Neural crest cell (in vitro differentiated cells): ENCODE results near the gene UTS2R. TPM values are rescaled to one million over a fixed set of nuclear protein-coding genes. Genes with fewer than 3 reads are reported as not detected.
A peak's percentile ranks its signal among the peaks of the same experiment; 100 is the strongest.

Experiments used
- DNase-seq: peaks from one replicate; pipeline ENCODE4 v3.0.0; 2021; ENCODE audit warnings: low read depth, mixed read lengths, low spot score
- H3K27ac Mint-ChIP-seq: one replicate; pipeline ENCODE4 v1.8.0; 2021; ENCODE audit warnings: mild to moderate bottlenecking, mixed read lengths; ENCODE audit not compliant: unreplicated experiment
- H3K27me3 Mint-ChIP-seq: 2 replicates; pipeline ENCODE4 v1.8.0; 2021; ENCODE audit warnings: low read depth, mild to moderate bottlenecking, mixed read lengths
- H3K36me3 Mint-ChIP-seq: 2 replicates; pipeline ENCODE4 v1.8.0; 2021; ENCODE audit warnings: low read depth, mild to moderate bottlenecking, mixed read lengths
- H3K4me1 Mint-ChIP-seq: 2 replicates; pipeline ENCODE4 v1.8.0; 2021; ENCODE audit warnings: mixed read lengths
- H3K4me3 Mint-ChIP-seq: one replicate; pipeline ENCODE4 v1.8.0; 2021; ENCODE audit warnings: mild to moderate bottlenecking, mixed read lengths
- H3K9me3 Mint-ChIP-seq: 2 replicates; pipeline ENCODE4 v1.8.0; 2021; ENCODE audit warnings: mixed read lengths
- total RNA-seq: library from RNA; stranded (reverse); gene quantifications from 2 replicates; pipeline ENCODE4 v1.2.1, GENCODE V29; 2021
- TF ChIP-seq, protein P1 (sequence below): fragments of 200-600 bp; sonication (generic); conservative IDR thresholded peaks from 2 replicates; pipeline ENCODE4 v1.5.0; 2021; ENCODE audit warnings: antibody characterized with exemption, mild to moderate bottlenecking

UTS2R gene
- total RNA-seq, 1 donor from 2014 or later, result not detected

DNA sequence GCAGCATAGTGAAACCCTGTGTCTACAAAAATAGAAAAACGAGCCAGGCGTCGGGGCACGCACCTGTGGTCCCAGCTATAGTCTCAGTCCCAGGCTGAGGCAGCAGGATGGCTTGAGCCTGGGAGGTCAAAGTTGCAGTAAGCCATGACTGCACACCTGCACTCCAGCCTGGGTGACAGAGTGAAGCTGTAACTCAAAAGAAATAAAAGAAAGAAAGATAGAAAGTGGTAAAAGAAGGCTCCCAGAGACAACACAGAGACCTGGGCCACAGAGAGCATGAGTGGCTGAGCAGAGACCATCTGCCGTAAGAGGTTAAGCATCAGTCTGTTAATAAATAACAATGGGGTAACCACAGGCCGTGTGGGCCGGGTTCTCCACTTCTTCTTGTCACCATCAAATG is 31.3 kb downstream of the UTS2R start:
- TF ChIP-seq, protein P1, sequence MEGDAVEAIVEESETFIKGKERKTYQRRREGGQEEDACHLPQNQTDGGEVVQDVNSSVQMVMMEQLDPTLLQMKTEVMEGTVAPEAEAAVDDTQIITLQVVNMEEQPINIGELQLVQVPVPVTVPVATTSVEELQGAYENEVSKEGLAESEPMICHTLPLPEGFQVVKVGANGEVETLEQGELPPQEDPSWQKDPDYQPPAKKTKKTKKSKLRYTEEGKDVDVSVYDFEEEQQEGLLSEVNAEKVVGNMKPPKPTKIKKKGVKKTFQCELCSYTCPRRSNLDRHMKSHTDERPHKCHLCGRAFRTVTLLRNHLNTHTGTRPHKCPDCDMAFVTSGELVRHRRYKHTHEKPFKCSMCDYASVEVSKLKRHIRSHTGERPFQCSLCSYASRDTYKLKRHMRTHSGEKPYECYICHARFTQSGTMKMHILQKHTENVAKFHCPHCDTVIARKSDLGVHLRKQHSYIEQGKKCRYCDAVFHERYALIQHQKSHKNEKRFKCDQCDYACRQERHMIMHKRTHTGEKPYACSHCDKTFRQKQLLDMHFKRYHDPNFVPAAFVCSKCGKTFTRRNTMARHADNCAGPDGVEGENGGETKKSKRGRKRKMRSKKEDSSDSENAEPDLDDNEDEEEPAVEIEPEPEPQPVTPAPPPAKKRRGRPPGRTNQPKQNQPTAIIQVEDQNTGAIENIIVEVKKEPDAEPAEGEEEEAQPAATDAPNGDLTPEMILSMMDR, result no peak
- no peaks in the 10 kb centered on the region for H3K9me3 Mint-ChIP-seq
- no peaks in the 10 kb centered on the region for H3K36me3 Mint-ChIP-seq
- H3K4me3 Mint-ChIP-seq, result no peak overlapping the region
- no peaks in the 10 kb centered on the region for H3K4me1 Mint-ChIP-seq
- DNase-seq, result no peak
- H3K27me3 Mint-ChIP-seq, result no peaks in the 10 kb centered on the region
- no peak overlapping the region for H3K27ac Mint-ChIP-seq

DNA sequence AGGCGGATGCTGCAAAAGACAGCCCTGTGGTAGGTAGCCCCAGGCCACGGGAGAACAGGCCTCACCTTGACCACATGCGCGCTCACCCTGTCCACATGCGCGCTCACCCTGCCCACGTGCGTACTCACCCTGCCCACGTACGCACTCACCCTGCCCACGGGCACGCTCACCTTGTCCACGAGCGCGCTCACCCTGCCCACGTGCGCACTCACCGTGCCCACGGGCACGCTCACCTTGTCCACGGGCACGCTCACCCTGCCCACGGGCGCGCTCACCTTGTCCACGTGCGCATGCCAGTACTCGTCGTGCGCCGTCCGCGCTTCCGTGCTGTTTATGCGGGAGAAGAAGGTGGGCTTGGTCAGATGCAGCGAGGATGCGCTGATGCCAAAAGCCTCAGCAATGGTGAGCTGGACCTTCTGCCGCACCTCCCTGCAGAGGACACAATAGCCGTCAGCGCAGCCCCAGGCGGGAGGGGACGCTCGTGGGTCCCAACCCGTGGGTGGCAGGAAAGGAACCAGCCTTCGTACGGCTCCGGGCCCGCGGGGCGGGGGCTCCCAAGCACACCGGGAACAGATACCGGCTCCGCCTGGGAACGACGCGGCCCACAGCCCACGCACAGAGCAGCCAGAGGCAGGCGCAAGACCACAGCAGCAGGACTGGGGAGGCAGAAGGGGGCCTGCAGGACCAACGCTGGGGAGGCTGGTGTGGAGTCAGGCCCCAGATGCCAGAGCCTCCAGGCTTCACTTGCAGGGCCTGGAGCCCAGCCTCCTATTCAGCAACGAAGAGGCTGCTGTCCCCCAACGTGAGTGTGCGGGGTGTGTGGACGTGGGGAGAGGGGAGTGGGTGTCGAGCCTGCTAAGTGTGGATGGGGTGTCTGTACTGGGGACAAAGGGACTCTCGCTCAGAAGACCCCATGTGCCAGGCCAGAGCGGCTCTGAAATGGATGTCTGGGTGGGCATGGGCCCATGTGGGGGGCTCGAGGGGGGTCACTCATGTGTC is 32.4 kb downstream of the UTS2R start:
- H3K27ac Mint-ChIP-seq, result peak overlapping the region; percentile 19
- H3K4me3 Mint-ChIP-seq, result no peak overlapping the region
- H3K36me3 Mint-ChIP-seq, result no peaks in the 10 kb centered on the region
- TF ChIP-seq, protein P1, result no peak
- no peaks in the 10 kb centered on the region for H3K27me3 Mint-ChIP-seq
- no peaks in the 10 kb centered on the region for H3K9me3 Mint-ChIP-seq
- H3K4me1 Mint-ChIP-seq, result no peaks in the 10 kb centered on the region
- DNase-seq, result no peak

DNA sequence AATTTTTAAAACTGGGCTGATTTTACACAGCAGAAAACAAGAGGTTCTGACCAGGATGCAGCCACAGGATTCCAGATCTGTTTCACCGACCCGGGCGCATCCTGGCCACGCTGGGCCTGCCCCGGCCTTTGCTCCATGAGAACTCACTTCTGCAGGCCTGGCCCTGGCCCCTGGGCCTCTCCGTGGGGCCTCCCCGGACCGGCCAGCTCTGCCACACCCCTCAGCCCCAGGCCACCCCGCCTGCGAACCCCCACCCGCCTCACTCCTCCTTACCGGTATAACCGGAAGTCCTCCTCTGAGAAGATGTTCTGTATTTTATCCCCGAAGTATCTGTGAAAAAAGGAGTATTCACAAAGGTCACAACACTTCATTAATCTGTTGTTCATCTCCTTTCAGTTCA is 33.5 kb downstream of the UTS2R start:
- H3K9me3 Mint-ChIP-seq, result no peaks in the 10 kb centered on the region
- H3K4me3 Mint-ChIP-seq, result no peak overlapping the region
- H3K27me3 Mint-ChIP-seq, result no peaks in the 10 kb centered on the region
- DNase-seq, result no peak
- TF ChIP-seq, protein P1, result no peak
- no peaks in the 10 kb centered on the region for H3K36me3 Mint-ChIP-seq
- H3K4me1 Mint-ChIP-seq, result no peaks in the 10 kb centered on the region
- no peak overlapping the region for H3K27ac Mint-ChIP-seq

DNA sequence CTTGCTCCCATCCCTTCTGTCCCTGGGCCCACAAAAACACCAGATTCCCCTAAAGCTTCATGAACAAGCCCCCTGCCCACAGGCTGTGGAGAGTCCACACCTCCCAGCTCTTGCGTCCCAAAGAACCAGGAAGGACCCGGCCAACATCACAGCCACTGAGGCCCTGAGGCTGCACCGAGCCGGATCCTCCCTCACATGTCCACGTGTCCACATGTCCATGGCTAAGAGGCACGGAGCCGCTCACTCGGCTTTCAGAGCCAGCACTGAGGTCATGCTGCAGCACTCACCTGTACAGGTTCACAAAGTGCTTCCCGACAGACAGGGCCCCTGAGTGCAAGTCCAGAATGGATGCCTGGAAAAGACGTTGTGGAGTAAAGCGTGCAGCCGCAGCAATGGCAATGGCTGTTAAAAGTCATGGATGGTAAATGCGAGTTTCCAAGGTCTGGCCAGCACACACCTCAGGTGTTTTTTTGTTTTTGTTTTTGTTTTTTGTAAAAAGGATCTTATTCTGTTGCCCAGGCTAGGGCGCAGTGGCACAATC is 34.6 kb downstream of the UTS2R start:
- Mint-ChIP-seq H3K4me3 (no peak overlapping the region), H3K9me3 (no peaks in the 10 kb centered on the region), H3K27ac (no peak overlapping the region), H3K27me3 (no peaks in the 10 kb centered on the region), H3K4me1 (no peaks in the 10 kb centered on the region), H3K36me3 (no peaks in the 10 kb centered on the region)
- DNase-seq, result no peak
- TF ChIP-seq, protein P1, result no peak

DNA sequence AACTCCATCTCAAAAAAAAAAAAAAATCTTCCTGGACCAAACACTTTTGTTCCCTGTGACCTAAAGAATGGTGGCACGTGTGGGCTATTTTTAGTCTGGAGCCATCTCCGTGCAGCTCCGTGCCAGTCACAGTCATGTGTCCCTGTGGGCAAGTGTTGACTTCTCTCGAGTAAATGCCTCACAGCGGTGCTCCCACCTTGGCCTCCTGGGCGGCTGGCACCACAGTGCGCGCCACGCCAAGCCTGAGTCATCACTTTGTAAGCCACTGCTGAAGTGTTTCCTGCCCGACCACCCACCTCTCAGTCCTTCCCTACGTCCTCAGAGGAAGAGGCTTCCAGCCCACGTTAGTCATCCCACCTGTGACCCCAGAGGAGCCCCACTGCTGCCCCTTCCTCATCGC is 35.7 kb downstream of the UTS2R start:
- no peak for DNase-seq

More for the DNA sequence above, 35.7 kb downstream of the UTS2R start:
- no peak overlapping the region for H3K4me3 Mint-ChIP-seq
- H3K4me1 Mint-ChIP-seq, result no peaks in the 10 kb centered on the region
- no peaks in the 10 kb centered on the region for H3K27me3 Mint-ChIP-seq
- TF ChIP-seq, protein P1, result no peak
- H3K9me3 Mint-ChIP-seq, result no peaks in the 10 kb centered on the region
- no peak overlapping the region for H3K27ac Mint-ChIP-seq
- no peaks in the 10 kb centered on the region for H3K36me3 Mint-ChIP-seq
